ENCODE measurements around the gene SIAE. TPM values are rescaled to one million over a fixed set of nuclear protein-coding genes. Genes with fewer than 3 reads are reported as not detected.

The SIAE gene, protein sequence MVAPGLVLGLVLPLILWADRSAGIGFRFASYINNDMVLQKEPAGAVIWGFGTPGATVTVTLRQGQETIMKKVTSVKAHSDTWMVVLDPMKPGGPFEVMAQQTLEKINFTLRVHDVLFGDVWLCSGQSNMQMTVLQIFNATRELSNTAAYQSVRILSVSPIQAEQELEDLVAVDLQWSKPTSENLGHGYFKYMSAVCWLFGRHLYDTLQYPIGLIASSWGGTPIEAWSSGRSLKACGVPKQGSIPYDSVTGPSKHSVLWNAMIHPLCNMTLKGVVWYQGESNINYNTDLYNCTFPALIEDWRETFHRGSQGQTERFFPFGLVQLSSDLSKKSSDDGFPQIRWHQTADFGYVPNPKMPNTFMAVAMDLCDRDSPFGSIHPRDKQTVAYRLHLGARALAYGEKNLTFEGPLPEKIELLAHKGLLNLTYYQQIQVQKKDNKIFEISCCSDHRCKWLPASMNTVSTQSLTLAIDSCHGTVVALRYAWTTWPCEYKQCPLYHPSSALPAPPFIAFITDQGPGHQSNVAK
- total RNA-seq: 10.2 and 21.5 TPM in 2 replicates

DNA sequence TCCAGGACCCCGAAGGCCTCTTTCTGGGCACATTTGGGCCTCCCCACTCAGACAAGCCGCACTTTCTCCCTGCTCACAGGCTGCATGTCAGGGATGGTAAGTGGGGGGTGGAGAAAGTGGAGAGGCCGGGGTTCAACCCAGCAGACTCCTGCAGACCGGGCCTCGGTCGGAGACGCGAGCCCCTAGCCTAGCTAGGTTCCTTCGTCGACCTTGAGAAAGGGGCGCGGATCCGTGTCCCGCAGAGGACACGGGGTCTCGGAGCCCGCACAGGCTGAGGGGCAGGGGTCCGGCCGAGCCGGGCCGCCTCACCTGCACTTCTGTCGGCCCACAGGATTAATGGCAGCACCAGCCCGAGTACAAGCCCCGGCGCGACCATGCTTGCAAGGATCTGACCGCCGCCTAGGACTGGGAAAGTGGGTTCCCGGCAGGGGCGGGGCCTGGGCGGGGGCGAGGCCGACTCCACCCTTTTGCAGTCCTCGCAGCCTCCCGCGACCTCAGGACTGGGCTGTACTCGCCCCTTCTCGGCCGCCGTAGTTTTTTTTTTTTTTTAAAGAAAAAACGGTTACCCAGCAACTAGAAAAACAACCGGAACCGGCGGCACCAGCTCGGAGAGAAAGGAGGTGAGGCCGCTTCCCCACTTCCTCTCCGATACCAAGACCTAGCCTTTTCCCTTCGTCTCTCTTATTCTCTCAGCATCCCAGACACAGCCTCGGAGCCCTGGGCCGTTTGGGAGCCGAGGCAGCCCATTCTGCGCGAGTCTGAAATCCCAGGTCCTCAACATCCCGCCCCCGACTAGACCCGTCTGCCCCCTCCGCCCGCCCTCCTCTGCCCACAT, at the start of gene SIAE, which contains the start of gene SPA17:
SIAE (minus strand) TSS at position 407 of the 835 bp plus-strand sequence; CDS start at position 376, 31 bp downstream.
SPA17 (plus strand) TSS at position 572 of the 835 bp plus-strand sequence. CDS start 1,361 bp downstream, outside the sequence.

DNA sequence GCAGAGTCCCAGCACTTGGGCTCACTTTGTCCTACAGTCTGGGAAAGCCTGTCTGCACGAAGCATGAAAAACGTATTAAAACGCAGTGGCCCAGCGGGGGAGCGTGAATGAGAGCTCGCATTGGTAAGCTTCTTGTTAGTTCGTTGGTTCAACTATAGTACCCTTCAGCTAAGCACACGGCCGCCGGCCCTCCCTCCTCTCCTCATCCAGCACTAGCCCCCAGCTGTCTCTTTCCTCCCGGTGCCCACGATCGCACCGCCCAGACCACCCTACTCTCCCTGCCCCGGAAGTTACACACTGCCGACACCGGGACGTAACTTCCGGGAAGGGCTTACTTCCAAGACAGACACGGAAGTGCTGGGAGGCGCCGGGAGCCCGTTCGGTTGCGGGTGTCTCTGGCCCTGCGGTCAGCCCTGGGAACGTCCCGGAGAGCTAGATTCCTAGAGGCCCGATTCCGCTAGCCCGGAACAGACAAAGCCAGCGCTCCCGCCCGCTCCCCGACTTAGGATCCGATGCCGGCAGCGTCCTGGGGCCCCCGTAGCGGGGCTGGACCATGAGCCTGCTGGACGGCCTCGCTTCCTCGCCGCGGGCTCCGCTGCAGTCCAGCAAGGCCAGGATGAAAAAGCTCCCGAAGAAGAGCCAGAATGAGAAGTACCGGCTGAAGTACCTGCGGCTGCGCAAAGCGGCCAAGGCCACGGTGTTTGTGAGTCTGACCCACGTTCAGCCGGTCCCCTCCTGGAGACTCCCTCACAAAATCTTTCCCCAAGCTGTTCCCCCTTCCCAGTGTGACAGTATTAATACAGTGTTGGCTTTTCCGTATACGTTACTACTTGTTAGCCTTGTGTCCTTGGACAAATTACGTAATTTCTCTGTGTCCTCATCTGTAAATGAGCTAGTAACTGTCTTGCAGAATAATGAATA, 50.7 kb downstream of the SIAE start, which contains the start of gene TBRG1:
TBRG1 (plus strand) TSS at position 334 of the 921 bp plus-strand sequence; CDS start at position 554, 220 bp downstream.

DNA sequence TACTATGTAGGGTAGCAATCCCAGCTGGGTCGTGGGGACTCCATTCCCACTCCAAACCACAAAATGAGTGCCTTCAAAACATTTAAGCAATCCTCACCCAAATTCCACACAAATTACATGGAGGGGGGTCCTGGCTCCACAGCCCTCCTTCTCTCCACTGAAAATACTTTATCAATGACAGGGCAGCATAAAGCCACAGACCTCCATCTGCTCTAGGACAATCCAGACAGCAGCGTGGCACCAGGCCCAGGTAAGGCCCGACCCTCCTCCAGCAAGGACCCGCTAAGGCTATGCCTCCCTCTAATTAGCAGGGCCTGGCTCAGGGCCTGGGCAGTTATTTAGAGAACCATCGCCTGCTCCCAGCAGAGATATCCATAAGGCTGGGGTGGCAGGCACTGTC, 62.5 kb downstream of the SIAE start, which contains the start of gene PANX3:
PANX3 (plus strand) TSS at position 365 of the 400 bp plus-strand sequence. CDS start 129 bp downstream, outside the sequence.

Other genes with a start within 250 kb of the SIAE start
- gene OR8B4, start 248.9 kb downstream of the SIAE start, total RNA-seq: not detected in 2 replicates
- not detected in 2 replicates for gene OR8B8, start 228.0 kb downstream of the SIAE start, total RNA-seq
- not detected in 2 replicates for gene OR8B12, start 130.1 kb downstream of the SIAE start, total RNA-seq
- not detected in 2 replicates for gene OR8A1, start 103.7 kb downstream of the SIAE start, total RNA-seq
- not detected in 2 replicates for gene PANX3, start 62.3 kb downstream of the SIAE start, total RNA-seq
- gene TBRG1, start 50.9 kb downstream of the SIAE start, total RNA-seq: 22.2 and 32.4 TPM in 2 replicates
- gene SPA17, start 165 bp upstream of the SIAE start, total RNA-seq: 17.1 and 26.1 TPM in 2 replicates
- gene NRGN, start 66.2 kb upstream of the SIAE start, total RNA-seq: 0.37 and 1.5 TPM in 2 replicates
- gene VSIG2, start 78.5 kb upstream of the SIAE start, total RNA-seq: 0.22 and 0.50 TPM in 2 replicates
- gene ESAM, start 88.6 kb upstream of the SIAE start, total RNA-seq: 0.62 and 0.89 TPM in 2 replicates
- 8.5 and 12.3 TPM in 2 replicates for gene MSANTD2, start 126.7 kb upstream of the SIAE start, total RNA-seq
- 9.1 and 13.4 TPM in 2 replicates for gene ROBO3, start 191.7 kb upstream of the SIAE start, total RNA-seq
- gene ROBO4, start 224.1 kb upstream of the SIAE start, total RNA-seq: 1.1 and 3.0 TPM in 2 replicates
- gene HEPN1, start 245.5 kb upstream of the SIAE start, total RNA-seq: not detected in 2 replicates

All from uterine smooth muscle cell (primary cell).